Lower leg skin (tissue), 3 donors: ENCODE data around the gene TOR2A.

Source experiments
- POLR2A ChIP-seq, 2 donors: fragments of 450-650 bp; IDR thresholded peaks; one replicate each; pipeline ENCODE4 v1.6.1; 2016 to 2017; ENCODE audit warnings: antibody characterized with exemption in 2 of 2, mild to moderate bottlenecking in 1 of 2, moderate library complexity in 1 of 2
- TF ChIP-seq, protein P1 (sequence below), 3 donors: fragments of 450-650 bp; IDR thresholded peaks; one replicate each; pipeline ENCODE4 v1.5.1; 2016; ENCODE audit warnings: antibody characterized with exemption in 3 of 3, mild to moderate bottlenecking in 3 of 3, moderate library complexity in 2 of 3

DNA sequence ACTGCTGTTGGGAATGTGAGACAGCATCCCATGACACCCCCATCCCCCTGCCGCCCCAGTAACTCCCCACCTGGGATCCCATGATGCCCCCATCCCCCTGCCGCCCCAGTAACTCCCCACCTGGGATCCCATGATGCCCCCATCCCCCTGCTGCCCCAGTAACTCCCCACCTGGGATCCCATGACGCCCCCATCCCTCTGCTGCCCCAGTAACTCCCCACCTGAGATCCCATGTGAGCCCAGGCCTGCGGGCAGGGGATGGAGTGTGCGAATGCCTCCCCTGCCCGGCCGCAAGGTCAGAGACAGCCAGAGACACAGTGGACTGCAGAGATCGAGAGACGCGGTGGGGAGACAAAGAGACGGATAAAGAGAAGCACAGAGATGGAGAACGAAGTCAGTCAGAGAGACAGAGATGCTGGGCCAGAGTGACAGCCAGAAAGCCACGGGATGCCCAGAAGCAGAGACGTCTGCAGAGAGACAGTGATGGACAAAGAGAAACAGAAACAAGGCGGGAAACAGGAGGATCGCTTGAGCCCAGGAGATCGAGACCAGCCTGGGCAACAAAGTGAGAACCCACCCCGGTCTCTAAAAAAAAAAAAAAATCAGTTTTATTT, 42.4 kb upstream of the TOR2A start:
- TF ChIP-seq, protein P1, sequence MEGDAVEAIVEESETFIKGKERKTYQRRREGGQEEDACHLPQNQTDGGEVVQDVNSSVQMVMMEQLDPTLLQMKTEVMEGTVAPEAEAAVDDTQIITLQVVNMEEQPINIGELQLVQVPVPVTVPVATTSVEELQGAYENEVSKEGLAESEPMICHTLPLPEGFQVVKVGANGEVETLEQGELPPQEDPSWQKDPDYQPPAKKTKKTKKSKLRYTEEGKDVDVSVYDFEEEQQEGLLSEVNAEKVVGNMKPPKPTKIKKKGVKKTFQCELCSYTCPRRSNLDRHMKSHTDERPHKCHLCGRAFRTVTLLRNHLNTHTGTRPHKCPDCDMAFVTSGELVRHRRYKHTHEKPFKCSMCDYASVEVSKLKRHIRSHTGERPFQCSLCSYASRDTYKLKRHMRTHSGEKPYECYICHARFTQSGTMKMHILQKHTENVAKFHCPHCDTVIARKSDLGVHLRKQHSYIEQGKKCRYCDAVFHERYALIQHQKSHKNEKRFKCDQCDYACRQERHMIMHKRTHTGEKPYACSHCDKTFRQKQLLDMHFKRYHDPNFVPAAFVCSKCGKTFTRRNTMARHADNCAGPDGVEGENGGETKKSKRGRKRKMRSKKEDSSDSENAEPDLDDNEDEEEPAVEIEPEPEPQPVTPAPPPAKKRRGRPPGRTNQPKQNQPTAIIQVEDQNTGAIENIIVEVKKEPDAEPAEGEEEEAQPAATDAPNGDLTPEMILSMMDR (IDR thresholded peaks at IDR 0.05), result no peak
- no peak for TF ChIP-seq POLR2A (IDR thresholded peaks at IDR 0.05)
